GM19035 (cell line): ENCODE results near the gene OTUB1.

Experiments used
- ATAC-seq: cut with Tn5 transposase; IDR thresholded peaks from one replicate; pipeline ENCODE4 v1.9.1; 2021; ENCODE audit not compliant: unreplicated experiment

The OTUB1 gene

DNA sequence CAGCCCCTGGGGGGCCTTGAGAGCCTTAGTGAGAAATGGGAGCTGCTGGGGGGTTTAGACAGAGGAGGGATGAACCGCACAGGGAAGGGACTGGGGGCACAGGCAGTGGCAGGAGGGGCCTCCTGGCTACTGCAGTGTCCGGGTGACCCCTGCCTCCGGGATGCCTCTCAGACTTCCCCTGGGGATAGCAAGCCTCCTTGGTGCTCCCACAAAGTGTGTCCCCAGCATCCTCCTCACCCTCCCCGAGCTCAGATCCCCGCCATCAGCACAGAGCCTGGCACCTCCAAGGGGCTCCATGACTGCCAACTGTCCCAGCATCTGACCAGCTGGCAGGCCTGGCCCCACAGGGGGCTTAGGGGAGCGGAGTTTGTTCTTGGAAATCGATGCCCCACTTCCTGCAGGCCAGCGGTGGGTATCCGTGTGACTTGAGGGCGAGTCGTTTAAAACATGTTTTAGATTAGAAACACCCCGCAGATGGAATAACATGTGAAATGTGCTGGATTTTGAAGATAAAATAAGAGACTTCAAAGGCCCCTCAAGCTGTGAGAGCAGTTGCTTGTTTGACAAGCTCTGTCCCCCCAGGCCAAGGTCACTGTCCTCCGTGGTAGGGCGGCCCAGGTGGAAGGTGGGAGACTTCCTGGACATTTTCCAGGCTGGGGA, 36.0 kb downstream of the OTUB1 start:
- no peak for ATAC-seq

DNA sequence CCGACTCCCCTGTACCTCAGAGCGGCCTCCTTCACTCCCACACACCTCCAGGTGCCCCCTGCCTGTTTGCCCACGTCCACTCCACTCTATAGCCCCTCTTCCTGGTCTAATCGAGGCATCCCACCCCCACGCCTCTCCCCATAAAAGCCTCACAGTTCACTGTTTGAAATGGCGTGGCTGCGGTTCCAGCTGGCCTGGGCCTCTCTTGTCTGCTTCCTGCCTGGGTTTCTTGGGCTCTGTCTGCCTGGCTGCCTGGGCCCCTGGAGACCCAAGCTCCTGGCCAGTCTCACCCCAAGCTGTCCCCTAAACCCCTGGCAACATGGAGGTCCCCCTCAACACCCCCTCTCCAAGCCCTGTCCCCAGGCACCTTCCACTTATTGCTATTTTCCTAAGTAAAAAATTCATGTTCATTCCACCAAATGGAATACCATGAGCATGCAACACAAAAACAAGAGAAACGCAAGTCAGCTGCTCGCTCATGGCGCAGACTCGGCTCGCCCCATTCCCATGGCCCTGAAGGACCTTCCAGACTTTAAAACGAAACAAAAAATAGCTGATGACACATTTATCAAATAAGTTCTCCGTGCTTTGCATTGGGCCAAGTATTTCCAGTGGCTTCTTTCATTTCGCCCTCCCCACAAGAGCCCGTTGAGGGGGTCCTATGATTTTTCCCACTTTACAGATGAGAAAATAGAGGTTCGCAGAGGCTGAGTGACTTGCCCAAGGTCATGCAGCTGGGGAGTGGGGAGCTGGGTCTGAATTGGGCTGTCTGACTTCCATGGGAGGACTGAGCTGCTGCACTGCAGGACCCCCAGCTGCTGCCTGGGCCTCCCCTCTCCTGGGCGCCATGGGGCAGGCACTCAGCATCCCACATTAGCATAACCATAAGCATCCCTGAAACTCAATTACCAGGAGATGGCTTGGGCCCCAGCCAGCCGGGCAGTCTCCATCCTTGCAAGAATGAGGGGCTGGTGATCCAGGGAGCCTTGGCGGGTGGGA, 37.8 kb downstream of the OTUB1 start:
- ATAC-seq: no peak

DNA sequence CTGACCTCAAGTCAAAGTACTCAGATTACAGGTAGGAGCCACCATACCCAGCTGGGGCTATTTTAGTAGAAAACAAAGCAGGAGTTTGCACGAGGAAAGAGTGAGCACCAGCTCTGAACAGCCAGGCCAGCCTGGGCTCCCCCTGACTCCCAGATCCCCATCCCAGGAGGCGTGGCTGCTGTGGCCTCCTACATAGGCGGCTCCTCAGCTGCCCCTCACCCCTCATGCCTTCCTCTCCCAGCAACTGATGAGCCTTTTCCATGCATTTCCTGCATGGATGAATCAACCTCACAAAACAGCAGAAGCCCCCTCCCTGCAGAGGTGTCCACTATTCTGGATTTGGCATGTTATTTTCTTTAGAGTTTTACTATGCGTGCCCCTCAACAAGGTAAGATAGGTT, 39.0 kb downstream of the OTUB1 start:
- ATAC-seq: no peak

DNA sequence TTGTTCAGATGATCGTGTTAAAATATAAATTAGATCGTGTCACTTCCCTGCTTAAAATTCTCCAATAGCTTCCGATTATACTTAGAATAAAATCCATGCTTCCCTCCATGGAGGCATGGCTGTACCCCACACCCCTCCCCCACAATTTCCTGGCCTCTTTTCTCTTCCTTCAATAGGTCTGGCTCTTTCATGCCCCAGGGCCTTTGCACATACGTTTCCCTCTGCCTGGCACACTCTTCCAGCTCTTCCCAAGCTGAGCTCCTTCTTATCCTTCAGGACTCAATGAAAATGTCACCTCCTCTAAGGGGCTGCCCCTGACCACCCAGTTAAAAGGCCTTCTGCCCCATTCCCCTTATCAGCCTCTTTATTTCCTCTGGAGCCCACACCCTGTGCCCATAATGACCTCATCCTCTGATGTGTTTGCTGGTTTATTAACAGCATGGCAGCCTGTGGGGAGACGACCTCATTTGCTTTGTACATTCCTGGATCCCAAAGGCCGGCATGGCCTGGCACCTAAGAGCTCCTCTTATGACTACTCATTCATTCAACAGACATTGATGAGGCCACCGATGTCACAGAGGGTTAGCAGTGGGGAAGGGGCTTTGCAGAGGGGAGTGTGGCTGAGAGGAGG, 40.5 kb downstream of the OTUB1 start:
- no peak for ATAC-seq

DNA sequence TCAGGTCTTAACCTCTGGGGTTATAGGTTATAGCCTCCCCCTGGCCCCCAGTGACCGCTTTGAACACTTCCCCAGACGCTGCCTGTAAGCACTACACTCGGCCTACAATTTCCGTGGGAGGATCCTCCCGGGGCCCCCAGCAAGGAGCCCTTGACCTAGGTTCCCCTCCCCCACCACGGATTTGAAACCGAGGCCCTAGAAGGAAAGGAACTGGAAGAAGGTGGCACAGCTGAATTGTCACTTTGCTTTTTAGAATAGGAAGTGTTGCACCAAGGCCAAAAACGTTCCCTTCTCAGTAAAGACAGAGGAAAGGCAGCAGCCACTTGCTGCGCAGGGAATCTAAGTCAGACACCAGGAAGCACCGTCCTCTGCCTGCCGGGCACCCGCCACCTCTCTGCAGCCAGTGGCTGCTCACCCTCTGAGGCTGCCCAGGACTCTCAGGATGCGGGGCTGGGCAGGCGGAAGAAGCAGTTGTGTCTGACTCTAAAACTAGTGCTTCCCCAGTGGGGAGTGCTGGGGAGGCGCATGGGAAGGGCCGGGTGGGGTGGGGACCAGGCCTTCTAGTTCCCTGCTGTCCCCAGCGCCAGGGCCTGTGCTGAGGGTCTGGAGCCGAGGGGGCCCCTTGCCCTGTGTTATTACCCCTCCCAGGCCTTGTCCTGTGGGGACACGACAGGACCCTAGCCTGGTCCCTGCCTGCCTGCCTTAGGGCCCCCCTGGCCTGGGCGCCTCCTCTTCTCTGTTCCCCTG, 41.6 kb downstream of the OTUB1 start:
- ATAC-seq: no peak

DNA sequence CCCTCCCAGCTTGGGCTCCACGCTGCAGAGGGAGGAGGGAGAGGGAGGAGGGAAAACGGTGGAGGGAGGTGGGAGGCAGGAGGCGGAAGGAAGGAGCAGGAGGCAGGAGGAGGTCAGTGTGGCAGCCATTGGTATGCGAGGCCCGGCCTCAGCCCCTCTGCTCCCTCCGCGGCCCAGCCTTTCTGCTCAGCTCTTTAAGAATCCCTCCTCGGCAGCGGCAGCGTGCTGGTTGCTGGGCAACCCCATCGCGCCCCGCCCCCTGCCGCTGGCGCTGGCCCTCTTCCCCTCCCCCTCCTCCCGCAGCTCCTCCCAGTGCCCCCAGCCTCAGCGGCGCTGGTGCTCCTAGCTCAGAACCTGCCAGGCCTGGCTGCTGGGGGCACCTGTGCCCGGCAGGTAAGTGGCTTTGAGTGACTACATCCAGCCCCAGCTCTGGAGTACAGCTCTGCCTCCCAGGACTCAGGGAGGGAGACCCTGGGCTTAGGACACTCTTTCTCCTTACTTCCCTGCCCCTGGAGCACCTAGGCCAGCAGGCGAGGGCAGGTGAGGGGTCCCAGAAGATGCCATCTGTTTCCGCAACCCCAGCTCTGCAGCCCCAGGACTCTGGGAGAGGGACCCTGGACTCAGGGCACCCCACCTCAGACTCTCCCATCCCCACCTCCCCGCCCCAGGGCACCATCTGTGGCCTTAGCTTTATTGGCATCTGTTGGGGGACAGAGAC, 42.3 kb downstream of the OTUB1 start:
- ATAC-seq: no peak

DNA sequence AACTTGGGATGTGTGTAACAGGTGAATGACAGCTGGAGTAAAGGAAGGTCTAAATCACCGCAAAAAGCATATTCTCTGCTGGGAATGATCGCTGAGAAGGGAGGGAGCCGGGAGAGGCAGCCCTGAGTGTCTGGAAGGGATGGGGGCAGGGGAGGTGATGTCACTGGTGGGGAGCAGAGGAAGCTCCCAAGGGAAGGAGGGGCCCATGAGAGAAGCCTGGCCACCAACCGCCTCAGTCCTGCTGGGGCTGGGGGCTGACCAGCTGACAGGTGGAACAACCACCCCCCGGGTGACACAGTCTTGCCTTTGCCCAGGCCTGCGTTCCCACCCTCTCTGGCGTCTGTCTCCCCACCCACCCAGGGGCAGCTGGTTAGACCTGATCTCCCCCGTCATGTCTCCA, 43.5 kb downstream of the OTUB1 start:
- no peak for ATAC-seq

DNA sequence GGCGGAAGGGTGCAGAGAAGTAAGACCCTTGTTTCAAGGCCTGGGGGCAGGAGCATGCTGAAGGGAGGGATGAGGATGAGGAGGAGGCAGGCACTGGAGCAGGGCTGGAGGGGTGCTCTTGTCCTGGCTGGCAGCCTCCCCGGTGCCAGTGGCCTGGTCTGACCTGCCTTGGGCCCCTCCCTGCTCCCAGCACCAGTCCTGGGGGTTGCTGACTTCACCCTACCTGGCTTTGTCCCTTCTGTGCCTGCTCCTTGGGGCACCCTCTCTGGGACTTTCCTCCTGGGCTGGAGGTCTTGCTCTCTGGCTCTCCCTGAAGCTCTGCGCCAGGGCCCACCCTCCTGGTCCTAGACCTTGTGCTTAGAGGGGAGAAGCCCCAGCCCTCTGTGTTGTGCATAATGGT, 44.8 kb downstream of the OTUB1 start:
- ATAC-seq: no peak

DNA sequence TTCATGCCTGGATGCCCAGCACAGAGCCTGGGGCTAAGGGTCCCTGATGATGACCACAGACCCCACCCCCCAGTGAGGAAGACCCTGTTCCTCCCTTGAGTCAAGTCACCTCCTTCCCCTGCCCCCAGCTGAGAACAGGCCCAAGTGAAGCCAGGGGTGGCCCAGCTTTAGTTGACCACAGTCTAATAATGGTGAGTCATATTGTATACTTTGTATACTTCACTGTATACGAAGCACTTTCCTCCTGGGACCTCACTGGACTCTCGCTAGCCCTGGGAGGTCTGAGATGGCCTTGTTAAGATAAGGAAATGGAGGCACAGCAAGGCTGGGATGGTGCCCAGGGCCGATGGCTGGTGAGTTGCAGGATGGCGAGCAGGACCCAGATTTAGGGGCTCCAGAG, 45.8 kb downstream of the OTUB1 start:
- ATAC-seq: no peak

DNA sequence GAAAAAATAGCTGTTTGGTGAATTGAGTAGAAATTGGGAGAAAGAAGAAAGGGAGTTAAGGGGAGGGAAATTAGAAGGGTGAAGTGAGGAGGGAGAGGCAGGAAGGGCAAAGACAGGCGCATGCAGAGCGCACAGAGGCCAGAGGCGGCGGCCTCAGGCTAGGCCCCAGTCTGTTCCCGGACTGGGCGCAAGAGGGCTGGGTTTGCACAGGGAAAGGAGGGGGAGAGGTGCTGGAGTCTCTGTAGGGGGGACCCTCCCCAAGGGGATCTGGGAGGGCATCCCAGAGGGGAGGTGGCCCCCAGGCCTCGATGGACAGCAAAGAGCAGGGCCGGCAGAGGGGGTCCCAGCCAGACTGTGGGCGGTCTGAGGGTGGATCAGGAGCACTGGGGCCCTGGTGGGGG, 48.2 kb downstream of the OTUB1 start:
- ATAC-seq: no peak

DNA sequence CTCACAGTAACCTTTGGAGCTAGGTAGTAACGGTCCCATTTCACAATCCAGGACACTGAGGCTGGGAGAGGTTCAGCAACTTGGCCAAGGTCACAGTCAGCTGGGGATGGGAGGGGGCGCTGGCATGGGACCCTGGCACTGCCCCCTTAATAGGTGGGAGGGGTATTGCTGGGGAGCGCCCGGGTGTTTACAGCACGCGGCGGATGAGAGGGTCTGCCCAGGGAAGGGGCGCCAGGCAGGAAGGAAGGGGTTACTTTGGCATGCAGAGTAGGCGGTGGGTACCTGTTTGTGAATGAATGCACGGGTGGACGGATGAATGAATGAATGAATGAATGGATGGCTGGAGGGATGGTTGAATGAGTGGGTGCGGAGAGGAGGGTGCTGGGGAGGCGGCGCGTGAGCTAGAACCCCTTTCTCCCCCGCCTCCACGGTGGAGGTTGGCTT, 48.9 kb downstream of the OTUB1 start:
- no peak for ATAC-seq

DNA sequence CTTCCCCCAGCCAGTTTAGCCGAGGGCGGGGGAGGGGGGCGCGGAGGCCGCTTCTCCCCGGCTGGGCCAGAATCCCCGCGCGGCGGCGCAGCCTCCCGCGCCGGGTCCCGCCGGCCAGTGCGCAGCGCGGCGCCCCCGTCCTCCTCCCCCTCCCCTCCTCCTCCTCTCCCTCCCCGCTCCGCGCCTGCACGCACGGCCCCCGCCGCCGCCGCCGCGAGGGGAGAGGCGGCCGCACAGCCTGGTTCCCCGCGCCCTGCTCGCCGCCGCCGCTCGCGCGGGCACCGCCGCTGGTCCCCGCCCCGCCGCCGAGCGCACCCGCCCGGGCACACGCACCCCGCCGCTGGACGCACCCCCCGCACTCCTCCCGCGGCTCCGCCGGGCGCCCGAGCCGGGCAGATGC, 49.3 kb downstream of the OTUB1 start, which contains the start of gene FLRT1:
Gene FLRT1, plus strand, starts transcription at position 356 of the 400 bp plus-strand sequence. CDS start 80,337 bp downstream, outside the sequence.
- ATAC-seq: no peak

DNA sequence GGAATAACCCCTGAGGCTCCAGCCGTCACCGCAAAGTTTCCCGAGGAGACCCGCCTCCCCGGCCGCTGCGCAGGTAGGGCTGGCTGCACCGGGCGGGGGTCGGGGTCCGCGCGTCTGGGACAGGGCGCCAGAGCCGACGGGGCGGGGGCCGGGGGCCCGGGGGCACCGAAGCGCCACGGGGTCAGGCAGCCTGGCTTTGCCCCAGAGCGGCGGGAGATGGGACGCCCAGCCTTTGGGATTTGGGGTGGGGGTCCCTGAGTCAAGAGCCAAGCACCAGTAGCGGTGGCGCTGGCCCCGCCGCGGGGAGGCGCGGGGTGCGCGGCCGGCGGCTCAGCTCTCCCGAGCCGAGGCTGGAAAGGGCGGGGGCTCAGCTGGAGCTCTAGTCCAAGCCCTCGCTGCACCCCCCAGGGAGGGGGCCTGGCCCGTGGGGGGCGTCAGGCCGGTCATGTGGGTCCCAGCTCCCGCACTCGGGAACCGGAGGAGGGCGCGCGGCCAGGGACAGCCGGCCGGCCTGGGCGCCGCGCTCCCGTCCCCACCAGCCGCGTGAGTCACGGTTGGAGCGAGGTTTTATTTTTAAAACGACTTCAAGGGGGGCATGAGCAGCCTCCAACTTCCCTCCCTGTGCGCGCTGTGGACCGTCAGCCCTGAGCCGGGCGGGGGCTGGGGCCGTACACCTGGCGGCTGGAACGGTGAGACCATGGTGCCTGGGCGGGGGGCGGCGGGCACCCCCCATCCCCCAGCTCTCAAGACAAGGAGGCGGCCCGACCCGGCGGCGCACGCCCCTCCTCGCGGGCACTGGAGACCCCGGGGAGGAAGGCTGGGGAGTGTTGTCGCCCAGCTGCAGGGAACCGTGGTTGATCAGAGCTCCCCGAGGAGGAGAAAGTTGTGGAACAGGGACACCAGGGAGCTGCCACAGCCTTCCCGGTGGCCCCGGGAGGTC, 50.1 kb downstream of the OTUB1 start:
- no peak for ATAC-seq

DNA sequence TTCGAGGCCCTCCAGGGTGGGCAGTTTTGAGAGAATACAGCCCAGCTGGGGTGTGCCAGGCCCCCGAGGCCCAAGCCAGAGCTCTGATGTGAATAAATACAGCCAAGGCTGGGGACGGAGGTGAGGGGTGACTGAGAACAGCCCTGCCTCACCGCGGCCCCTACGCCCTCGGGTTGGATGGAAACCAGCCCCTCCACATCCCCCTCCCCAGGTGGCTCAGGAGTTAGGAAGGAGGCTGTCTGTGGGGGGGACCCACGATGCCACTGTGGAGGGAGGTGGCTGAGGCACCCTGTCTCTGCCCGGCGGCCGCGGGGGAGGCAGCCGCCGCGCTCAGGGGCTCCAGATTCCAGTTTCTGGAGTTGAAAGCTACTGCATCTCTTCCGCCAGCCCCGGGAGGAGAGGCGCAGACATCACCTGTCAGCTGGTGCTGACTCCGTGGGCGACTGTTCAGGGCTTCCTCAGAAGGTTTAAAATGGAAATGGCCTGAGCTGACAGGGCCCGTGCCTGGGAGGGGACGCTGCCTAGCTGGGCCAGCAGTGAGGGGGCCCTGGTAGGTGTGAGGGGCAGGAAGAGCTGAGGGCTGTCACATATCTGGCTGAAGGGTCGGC, 50.9 kb downstream of the OTUB1 start:
- no peak for ATAC-seq

DNA sequence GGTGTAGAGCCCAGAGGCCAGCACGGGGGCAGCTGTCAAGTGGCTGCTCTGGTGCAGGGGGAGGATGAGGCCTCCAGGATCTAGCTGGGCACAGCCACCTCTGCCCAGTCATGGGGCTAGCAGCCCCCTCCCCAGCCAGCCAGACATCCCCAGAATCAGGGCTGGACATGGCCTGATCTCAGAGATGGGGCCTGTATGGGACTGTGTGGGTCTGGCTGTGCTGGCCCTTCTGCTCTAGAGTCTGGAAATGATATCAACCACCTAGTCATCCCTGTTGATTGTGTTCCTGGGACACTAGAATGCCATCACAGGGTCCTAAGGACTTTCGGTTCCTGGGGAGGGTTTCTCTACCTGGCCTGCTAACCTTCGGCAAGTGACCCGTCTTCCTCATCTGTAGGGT, 52.3 kb downstream of the OTUB1 start:
- ATAC-seq: no peak

DNA sequence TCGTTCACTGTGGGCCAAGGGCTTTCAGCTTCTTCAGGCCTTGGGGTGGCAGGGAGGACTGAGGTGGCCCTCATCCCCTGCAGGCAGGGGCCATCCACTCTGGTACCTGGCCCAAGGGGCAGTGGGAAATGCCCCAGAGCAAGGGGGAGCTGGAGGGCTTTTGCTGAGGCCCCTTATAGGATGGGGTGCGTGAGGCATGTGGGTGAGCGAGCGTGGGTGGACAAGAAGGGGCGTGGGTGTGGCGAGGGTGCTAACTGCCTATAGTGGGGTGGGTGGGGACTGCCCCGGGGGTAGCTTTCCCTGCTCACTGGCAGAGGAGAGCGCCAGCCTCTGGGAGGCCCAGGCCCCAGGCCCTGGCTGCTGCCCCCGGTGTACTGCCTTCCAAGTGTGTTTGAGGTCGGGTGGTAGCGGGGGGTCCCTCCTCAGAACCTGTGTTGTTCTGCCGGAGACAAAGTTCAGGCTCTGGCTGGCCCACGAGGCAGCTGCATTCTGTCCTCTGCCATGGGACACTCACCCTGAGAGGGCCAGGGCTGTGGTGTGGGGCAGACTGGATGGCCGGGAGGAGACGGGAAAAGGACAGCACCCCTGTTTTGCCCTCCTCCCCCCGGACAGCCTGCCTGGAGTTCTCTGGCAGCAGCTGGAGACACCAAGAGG, 52.9 kb downstream of the OTUB1 start:
- no peak for ATAC-seq

DNA sequence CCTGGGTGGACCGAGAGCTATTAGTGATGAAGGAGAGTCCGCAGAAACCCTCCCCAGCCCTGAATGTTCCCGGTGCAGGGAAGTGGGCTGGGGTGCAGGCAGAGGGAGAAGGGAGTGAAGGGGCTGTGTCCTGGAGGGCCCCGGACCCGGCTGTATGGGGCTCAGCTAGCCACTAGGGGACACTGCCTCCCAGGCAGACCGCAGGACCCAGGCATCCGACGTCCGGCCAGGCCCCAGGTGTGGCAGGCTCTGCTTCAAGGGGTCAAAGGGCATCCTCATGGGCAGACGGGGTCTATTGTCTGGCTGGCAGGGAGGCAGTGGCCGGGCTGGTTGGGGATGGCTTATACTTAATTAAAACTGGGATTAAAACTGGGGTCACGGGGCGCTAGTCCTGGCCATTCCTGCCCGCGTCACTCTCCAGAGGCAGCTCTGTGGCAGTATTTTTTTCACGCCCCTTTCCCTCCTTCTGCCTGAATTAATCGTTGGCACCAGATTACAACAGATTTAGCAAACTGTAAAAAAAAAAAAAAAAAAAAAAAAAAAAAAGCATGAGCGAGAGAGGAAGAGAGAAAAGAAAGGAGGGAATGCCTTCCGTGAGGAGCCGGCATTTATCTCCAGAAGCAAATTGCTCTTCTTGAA, 54.6 kb downstream of the OTUB1 start:
- no peak for ATAC-seq

DNA sequence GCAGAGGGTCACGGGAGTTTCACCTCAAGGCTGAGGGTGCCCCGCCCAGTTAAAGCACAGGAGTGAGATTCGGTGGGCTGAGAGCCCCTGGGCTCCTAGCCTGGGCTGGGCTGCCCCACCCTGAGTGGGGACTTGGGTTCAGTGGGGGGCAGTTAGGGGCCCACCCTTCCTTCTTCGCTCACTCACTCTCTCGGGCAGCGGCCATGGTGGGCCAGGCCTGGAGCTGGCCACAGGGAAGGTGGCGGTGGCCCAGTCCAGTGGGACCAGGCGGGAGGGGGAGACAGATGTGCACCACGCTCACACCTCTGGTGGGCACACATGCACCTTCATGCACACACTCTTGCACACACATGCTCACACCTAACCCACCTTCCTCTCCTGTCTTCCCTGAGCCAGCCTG, 55.6 kb downstream of the OTUB1 start:
- ATAC-seq: no peak
